ENCODE measurements around the gene ABCC4.

GRCh38 chr13:95122063-95122462 lies 179.2 kb downstream of the ABCC4 start:
- TF ChIP-seq CTCF (IDR thresholded peaks at IDR 0.05) (no peak), EP300 (IDR thresholded peaks at IDR 0.05) (no peak), POLR2A (IDR thresholded peaks at IDR 0.05) (no peak)
